GM12878 (cell line): ENCODE results near the gene CPD. TPM values are rescaled to one million over a fixed set of nuclear protein-coding genes. Genes with fewer than 3 reads are reported as not detected.

Source experiments
- ATAC-seq: fragments of 200-7000 bp; cut with Tn5 transposase; 3 replicates; pipeline ENCODE4 v1.9.1; 2020; ENCODE audit warnings: mild to moderate bottlenecking, moderate library complexity
- BruUV-seq: library from RNA; stranded (reverse); fragments of 400-500 nt; replicated peaks from 2 replicates; lab custom pipeline; 2021; lab: Mats Ljungman, UMichigan
- CTCF ChIA-PET: fragments of 300-600 bp; sonication (Branson Sonifier 250); formaldehyde crosslinking; extraction: SDS; loops from one replicate; lab custom pipeline; 2021; ENCODE audit warnings: inconsistent platforms; lab: Yijun Ruan, JAX
- POLR2A ChIA-PET: fragments of 350-600 bp; formaldehyde crosslinking; extraction: SDS; loops from one replicate; lab custom pipeline; 2021; ENCODE audit warnings: inconsistent platforms; lab: Charles Lee
- RAD21 ChIA-PET: fragments of 300-600 bp; sonication (Branson Sonifier 250); formaldehyde crosslinking; loops from one replicate; lab custom pipeline; 2023; ENCODE audit warnings: antibody characterized with exemption; ENCODE audit not compliant: unreplicated experiment; lab: Charles Lee
- SMC1A ChIA-PET: fragments of 300-600 bp; sonication (Branson Sonifier 250); formaldehyde crosslinking; loops from one replicate; lab custom pipeline; 2023; ENCODE audit not compliant: unreplicated experiment, uncharacterized antibody; lab: Charles Lee
- DNase-seq: peaks from one replicate; pipeline ENCODE4 v3.0.0-alpha.2; 2011; ENCODE audit warnings: low read depth, low spot score
- FAIRE-seq: peaks from 3 replicates; lab custom pipeline; 2011; peaks lifted over from hg19 to GRCh38; lab: Jason Lieb, UNC
- H2AFZ ChIP-seq: 2 replicates; pipeline ENCODE4 v1.6.0; 2011; ENCODE audit warnings: low read depth, low read length, control low read depth; ENCODE audit not compliant: control insufficient read depth
- H3K27ac ChIP-seq: 2 replicates; pipeline ENCODE4 v1.5.1; 2011; ENCODE audit warnings: control low read depth; ENCODE audit not compliant: control insufficient read depth, insufficient read depth
- H3K27me3 ChIP-seq, 2 experiments: replicated peaks in 1 of 2; 2 replicates each; pipeline versions ENCODE4 v1.6.0 to v1.6.1; 2011; ENCODE audit warnings: low read length in 1 of 2; ENCODE audit not compliant: control insufficient read depth in 2 of 2, insufficient read depth in 2 of 2
- H3K36me3 ChIP-seq, 2 experiments: 2 replicates each; pipeline ENCODE4 v1.5.1; 2011; ENCODE audit warnings: low read length in 1 of 2; ENCODE audit not compliant: control insufficient read depth in 2 of 2, insufficient read depth in 2 of 2
- H3K4me1 ChIP-seq: 2 replicates; pipeline ENCODE4 v1.6.1; 2011; ENCODE audit warnings: mild to moderate bottlenecking, low read length, moderate library complexity, mixed read lengths; ENCODE audit not compliant: control insufficient read depth, insufficient read depth
- H3K4me2 ChIP-seq: 2 replicates; pipeline ENCODE4 v1.6.0; 2011; ENCODE audit warnings: control low read depth; ENCODE audit not compliant: control insufficient read depth, insufficient read depth
- H3K4me3 ChIP-seq: fragments of 200-600 bp; sonication (generic); 2 replicates; pipeline ENCODE4 v1.5.1; 2016
- H3K79me2 ChIP-seq: 2 replicates; pipeline ENCODE4 v1.6.0; 2011; ENCODE audit warnings: low read length; ENCODE audit not compliant: control insufficient read depth, insufficient read depth
- H3K9ac ChIP-seq: 2 replicates; pipeline ENCODE4 v1.8.0; 2011; ENCODE audit warnings: low read length, control low read depth, mixed read lengths; ENCODE audit not compliant: control insufficient read depth, insufficient read depth
- H3K9me3 ChIP-seq: replicated peaks from 3 replicates; pipeline ENCODE4 v1.5.1; 2011; ENCODE audit warnings: mild to moderate bottlenecking, low read length; ENCODE audit not compliant: control insufficient read depth, insufficient read depth
- H4K20me1 ChIP-seq: 2 replicates; pipeline ENCODE4 v1.6.0; 2011; ENCODE audit not compliant: control insufficient read depth, insufficient read depth
- CTCF ChIP-seq, 3 experiments: IDR thresholded peaks in 2 of 3; conservative IDR thresholded peaks in 1 of 3; 2 replicates each; pipeline ENCODE4 v1.5.1; 2011; ENCODE audit warnings: low read depth in 3 of 3, low read length in 3 of 3, mild to moderate bottlenecking in 3 of 3, control low read depth in 2 of 3, moderate library complexity in 2 of 3, inconsistent platforms in 1 of 3, mixed read lengths in 1 of 3; ENCODE audit not compliant: control insufficient read depth in 2 of 3, insufficient read depth in 1 of 3; ENCODE audit errors: extremely low read depth in 1 of 3
- EZH2 ChIP-seq: IDR thresholded peaks from 2 replicates; pipeline ENCODE4 v1.6.1; 2012; ENCODE audit warnings: low read depth, mild to moderate bottlenecking, control low read depth, inconsistent platforms, low read length, borderline replicate concordance; ENCODE audit not compliant: control insufficient read depth
- FOS ChIP-seq: IDR thresholded peaks from 3 replicates; pipeline ENCODE4 v1.6.1; 2011; ENCODE audit warnings: borderline replicate concordance; ENCODE audit not compliant: insufficient read length; ENCODE audit errors: extremely low read depth
- FOXM1 ChIP-seq: IDR thresholded peaks from 2 replicates; pipeline ENCODE4 v1.6.1; 2012; ENCODE audit warnings: low read depth, mild to moderate bottlenecking, inconsistent platforms, low read length, moderate library complexity
- HCFC1 ChIP-seq: fragments of 150-350 bp; IDR thresholded peaks from 2 replicates; pipeline ENCODE4 v1.6.1; 2014; ENCODE audit warnings: low read length
- NR2C1 ChIP-seq: fragments of 450-650 bp; IDR thresholded peaks from 2 replicates; pipeline ENCODE4 v1.6.1; 2017; ENCODE audit warnings: antibody characterized with exemption, mild to moderate bottlenecking, moderate library complexity
- PKNOX1 ChIP-seq: fragments of 450-650 bp; IDR thresholded peaks from 2 replicates; pipeline ENCODE4 v1.6.1; 2016; ENCODE audit warnings: mild to moderate bottlenecking
- PML ChIP-seq: IDR thresholded peaks from 2 replicates; pipeline ENCODE4 v1.6.1; 2012; ENCODE audit warnings: low read length, inconsistent platforms
- POLR2AphosphoS5 ChIP-seq: IDR thresholded peaks from 2 replicates; pipeline ENCODE4 v1.6.1; 2011; ENCODE audit warnings: mild to moderate bottlenecking, low read length, inconsistent platforms
- RBBP5 ChIP-seq: fragments of 200-600 bp; sonication (generic); conservative IDR thresholded peaks from 2 replicates; pipeline ENCODE4 v1.6.1; 2016
- TCF3 ChIP-seq: IDR thresholded peaks from 2 replicates; pipeline ENCODE4 v1.6.1; 2012; ENCODE audit warnings: low read depth, mild to moderate bottlenecking, low read length, borderline replicate concordance; ENCODE audit not compliant: insufficient read depth
- ZBED1 ChIP-seq: IDR thresholded peaks from 2 replicates; pipeline ENCODE4 v1.6.1; 2016; ENCODE audit warnings: borderline replicate concordance
- ZSCAN29 ChIP-seq: fragments of 450-650 bp; IDR thresholded peaks from 2 replicates; pipeline ENCODE4 v1.6.1; 2017; ENCODE audit warnings: mild to moderate bottlenecking, moderate library complexity
- WGBS: methylation state at CpG from one replicate; pipeline ENCODE4 v1.1.6; 2016; ENCODE audit warnings: low lambda C conversion rate; ENCODE audit not compliant: insufficient replicate concordance, insufficient coverage; ENCODE audit errors: missing lambda C conversion rate; 5-methylcytosine and 5-hydroxymethylcytosine counted together
- in situ Hi-C: fragments of 300-500 bp; cut with MboI; formaldehyde crosslinking; loops from 9 replicates; pipeline ENCODE4 v1.14.3; 2018; ENCODE audit warnings: mixed read lengths
- intact Hi-C: fragments of 100-400 bp; cut with micrococcal nuclease; formaldehyde crosslinking; loops from one replicate; pipeline ENCODE4 v1.14.2; 2022; ENCODE audit not compliant: unreplicated experiment
- polyA plus RNA-seq, 11 experiments: library from polyadenylated mRNA; depleted of rRNA in 4 of 11; unstranded in 6 of 11; stranded (reverse) in 5 of 11; fragments of >200 nt; fragmentation: Nextera tagmentation in 4 of 11; fragmentation: Illumina TruSeq in 1 of 11; extraction: Ambion mirVana in 4 of 11; extraction: Trizol in 1 of 11; gene quantifications; 1 replicate in 1 of 11; 2 replicates in 10 of 11; pipeline versions ENCODE4 v1.2.1 to v1.2.3, GENCODE V29; 2011 to 2016; ENCODE audit warnings: inconsistent platforms in 2 of 11, missing spikeins in 2 of 11, low read depth in 1 of 11
- total RNA-seq, 4 experiments: library from RNA; depleted of rRNA in 3 of 4; stranded (reverse); fragments of >200 nt in 3 of 4; fragmentation: Illumina TruSeq in 1 of 4; extraction: Trizol in 1 of 4; gene quantifications; 2 replicates each; pipeline versions ENCODE4 v1.2.1 to v1.2.3, GENCODE V29; 2013 to 2021

Gene CPD
- total and polyA plus RNA-seq, 10 of the 15 experiments (the other 5 are each of a cell fraction or from before 2014, with no cell fraction given) = 3.5 to 24.2 (median 15.7) TPM

GRCh38 chr17:30358055-30358760, 20.5 kb upstream of the CPD start:
- in situ Hi-C loops = no loop called here
- H2AFZ ChIP-seq = no peak overlapping the region
- H3K79me2 ChIP-seq = no peaks in the 10 kb centered on the region
- peaks cover 16% of the 10 kb centered on the region for H3K4me1 ChIP-seq
- intact Hi-C loops = no loop called here
- H3K36me3 ChIP-seq = no peaks in the 10 kb centered on the region
- no peak overlapping the region for H3K4me3 ChIP-seq
- no peak overlapping the region for H3K27ac ChIP-seq
- ChIA-PET RAD21 (no interaction called here), SMC1A (interaction anchor here (0.6 to 1.5 kb wide), 6 partner anchors 9 to 245 kb away, joined by 3 read pairs; partner anchors contain the start of gene CPD), CTCF (interaction anchor here (0.8 to 1.3 kb wide), 3 partner anchors 17 to 359 kb away, joined by 3 to 5 read pairs (median 3); no protein-coding TSS in a partner anchor), POLR2A (interaction anchor here (0.8 kb wide), 1 partner anchor 14 kb away, joined by 3 read pairs; no protein-coding TSS in a partner anchor)
- no peak overlapping the region for H3K9ac ChIP-seq
- H3K27me3 ChIP-seq = no peaks in the 10 kb centered on the region
- ATAC-seq (no peak), FAIRE-seq (no peak), DNase-seq (no peak)
- H4K20me1 ChIP-seq = no peaks in the 10 kb centered on the region
- TF ChIP-seq HCFC1 (no peak), PML (no peak), FOS (no peak), EZH2 (no peak)
- BruUV-seq = no TSS peak
- 66% methylated on average over 5 of the region's 5 CpGs for WGBS
- H3K4me2 ChIP-seq = no peak overlapping the region
- H3K9me3 ChIP-seq = peaks cover 6% of the 10 kb centered on the region; the same call in 2 of the 3 replicates

DNA sequence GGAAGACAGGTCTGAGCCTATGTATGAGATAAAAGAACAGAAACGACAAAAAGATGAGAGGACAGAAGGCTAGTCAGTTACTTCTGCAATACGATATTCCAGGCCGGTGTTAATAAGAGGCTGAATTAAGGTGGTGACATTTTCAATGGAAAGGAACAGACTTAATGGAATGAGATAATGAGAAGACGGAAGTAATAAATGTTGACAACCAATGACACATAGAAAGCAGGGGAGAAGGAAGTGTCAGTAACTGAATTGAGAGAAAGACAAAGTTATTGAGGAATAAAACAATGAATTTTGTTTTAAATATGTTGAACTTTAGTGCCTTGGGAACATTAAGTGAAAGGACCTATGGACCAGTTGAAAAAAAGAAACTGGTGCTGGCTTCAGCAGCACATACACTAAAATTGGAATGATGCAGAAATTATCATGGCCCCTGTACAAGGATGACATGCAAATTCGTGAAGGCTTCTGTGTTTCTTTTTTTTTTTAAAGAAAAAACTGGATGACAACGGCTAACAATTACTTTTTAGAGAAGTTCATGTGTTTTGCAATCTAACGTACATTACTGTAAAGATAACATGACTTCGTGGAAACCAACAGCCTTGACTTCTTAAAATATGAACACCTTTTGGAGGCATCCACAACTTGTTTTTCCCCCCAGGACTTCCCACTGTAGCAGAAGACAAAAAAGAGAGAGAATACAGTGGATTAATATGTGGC, 18.5 kb upstream of the CPD start:
- SMC1A ChIA-PET = no interaction called here
- RAD21 ChIA-PET = no interaction called here
- Histone ChIP-seq H3K36me3 (no peaks in the 10 kb centered on the region), H3K4me2 (no peak overlapping the region), H4K20me1 (no peaks in the 10 kb centered on the region), H3K79me2 (no peaks in the 10 kb centered on the region), H2AFZ (no peak overlapping the region), H3K9ac (no peak overlapping the region), H3K4me3 (no peak overlapping the region), H3K4me1 (peaks cover 18% of the 10 kb centered on the region), H3K27ac (no peak overlapping the region), H3K27me3 (no peaks in the 10 kb centered on the region), H3K9me3 (peaks cover 6% of the 10 kb centered on the region; the same call in 2 of the 3 replicates)
- in situ Hi-C loops = no loop called here
- BruUV-seq = no TSS peak
- WGBS = 85% methylated on average over 8 of the region's 8 CpGs
- no peak for DNase-seq
- FAIRE-seq = no peak
- POLR2A ChIA-PET = no interaction called here
- CTCF ChIA-PET = interaction anchor here (1.4 kb wide), 1 partner anchor 21 kb away, joined by 4 read pairs; no protein-coding TSS in a partner anchor
- intact Hi-C loops = no loop called here
- ATAC-seq = no peak
- TF ChIP-seq FOXM1 (no peak), ZSCAN29 (no peak), TCF3 (no peak), ZBED1 (no peak), NR2C1 (no peak), POLR2AphosphoS5 (no peak), RBBP5 (no peak), PKNOX1 (no peak), CTCF (IDR thresholded peaks at IDR 0.05 in 2 of 3, conservative IDR thresholded peaks at IDR 0.05 in 1 of 3; ENCODE audit: control insufficient read depth in 2 of 3, extremely low read depth in 1 of 3, insufficient read depth in 1 of 3, low read depth in 3 of 3, low read length in 3 of 3) (no peak)
